Kasumi-1 (cell line): Measurements from ENCODE around the gene HOXD10.

Source experiments
- DNase-seq, 2 experiments: peaks; one replicate each; lab custom pipeline; 2025; lab: John Stamatoyannopoulos, UW

The HOXD10 gene

GRCh38 chr2:176107731-176108181, 8.8 kb upstream of the HOXD10 start:
- DNase-seq = no peak

GRCh38 chr2:176109192-176109901, 7.2 kb upstream of the HOXD10 start:
- peak in 1 of 2 experiments; percentile 27 for DNase-seq

- DNase-seq = no peak
Measured at GRCh38 chr2:176109946-176110345, 6.6 kb upstream of the HOXD10 start.

GRCh38 chr2:176110415-176111308, 5.9 kb upstream of the HOXD10 start:
- DNase-seq = peak; percentile 31 to 41

- DNase-seq = peak; percentile 81 to 97
Measured at GRCh38 chr2:176111309-176111663, 5.3 kb upstream of the HOXD10 start.

GRCh38 chr2:176111846-176112374, 4.7 kb upstream of the HOXD10 start:
- DNase-seq = no peak

- no peak for DNase-seq
Measured at GRCh38 chr2:176112375-176113302, 3.9 kb upstream of the HOXD10 start.

GRCh38 chr2:176114120-176114929, 2.3 kb upstream of the HOXD10 start:
- no peak for DNase-seq

GRCh38 chr2:176114930-176115625, 1.5 kb upstream of the HOXD10 start:
- DNase-seq = peak in 1 of 2 experiments; percentile 26

- DNase-seq = no peak
Measured at GRCh38 chr2:176117162-176117822, 714 bp downstream of the HOXD10 start.

- DNase-seq = no peak
Measured at GRCh38 chr2:176117823-176118371, 1.3 kb downstream of the HOXD10 start.

- peak; percentile 84 to 86 for DNase-seq
Measured at GRCh38 chr2:176118601-176119339, 2.2 kb downstream of the HOXD10 start.

- DNase-seq = no peak
Measured at GRCh38 chr2:176120364-176121189, 4.0 kb downstream of the HOXD10 start.

GRCh38 chr2:176121190-176122051, 4.8 kb downstream of the HOXD10 start:
- DNase-seq = no peak

- no peak for DNase-seq
Measured at GRCh38 chr2:176122052-176122682, 5.6 kb downstream of the HOXD10 start.

GRCh38 chr2:176122683-176123410, 6.3 kb downstream of the HOXD10 start, which contains the start of gene HOXD9:
TSS of gene HOXD9 (plus strand) at chr2:176122719. CDS start at chr2:176122769, 50 bp downstream.
- DNase-seq = no peak
